Neural progenitor cell (in vitro differentiated cells): ENCODE results near the gene CBFA2T2. TPM values are rescaled to one million over a fixed set of nuclear protein-coding genes. Genes with fewer than 3 reads are reported as not detected.
A peak's percentile ranks its signal among the peaks of the same experiment; 100 is the strongest.

Source experiments
- DNase-seq: peaks from one replicate; pipeline ENCODE4 v3.0.0-alpha.2; 2016; ENCODE audit warnings: low spot score
- H2AFZ ChIP-seq: fragments of 200-600 bp; sonication (generic); replicated peaks from 2 replicates; pipeline ENCODE4 v1.6.1; 2016; ENCODE audit warnings: antibody characterized with exemption
- H3F3A ChIP-seq: fragments of 200-600 bp; sonication (generic); 2 replicates; pipeline ENCODE4 v1.6.1; 2016; ENCODE audit warnings: antibody characterized with exemption, low read depth
- H3K27ac ChIP-seq: fragments of 200-600 bp; sonication (generic); 2 replicates; pipeline ENCODE4 v1.5.1; 2016; ENCODE audit warnings: mild to moderate bottlenecking
- H3K27me3 ChIP-seq: fragments of 200-600 bp; sonication (generic); 2 replicates; pipeline ENCODE4 v1.6.1; 2016; ENCODE audit warnings: mild to moderate bottlenecking, moderate library complexity
- H3K36me3 ChIP-seq: fragments of 200-600 bp; sonication (generic); 2 replicates; pipeline ENCODE4 v1.5.1; 2016
- H3K4me1 ChIP-seq: fragments of 200-600 bp; sonication (generic); 2 replicates; pipeline ENCODE4 v1.6.1; 2016; ENCODE audit warnings: mixed run types
- H3K4me2 ChIP-seq: fragments of 200-600 bp; sonication (generic); 2 replicates; pipeline ENCODE4 v1.6.1; 2016
- H3K4me3 ChIP-seq: fragments of 200-600 bp; sonication (generic); 2 replicates; pipeline ENCODE4 v1.5.1; 2016
- H3K79me2 ChIP-seq: fragments of 200-600 bp; sonication (generic); 2 replicates; pipeline ENCODE4 v1.6.1; 2016; ENCODE audit warnings: low read depth
- H3K9ac ChIP-seq: fragments of 200-600 bp; sonication (generic); 2 replicates; pipeline ENCODE4 v1.6.1; 2016
- H3K9me3 ChIP-seq: fragments of 200-600 bp; sonication (generic); 2 replicates; pipeline ENCODE4 v1.5.1; 2016; ENCODE audit warnings: low read depth
- H4K20me1 ChIP-seq: fragments of 200-600 bp; sonication (generic); 2 replicates; pipeline ENCODE4 v1.6.1; 2016; ENCODE audit warnings: low read depth
- H3K27ac Mint-ChIP-seq: 3 replicates; pipeline ENCODE4 v1.8.0; 2021; ENCODE audit warnings: mixed read lengths
- H3K27me3 Mint-ChIP-seq: 2 replicates; pipeline ENCODE4 v1.8.0; 2022; ENCODE audit warnings: low read depth, mild to moderate bottlenecking, inconsistent platforms, moderate library complexity, mixed read lengths; ENCODE audit not compliant: insufficient read depth
- H3K36me3 Mint-ChIP-seq: 3 replicates; pipeline ENCODE4 v1.8.0; 2021; ENCODE audit warnings: mixed read lengths
- H3K4me1 Mint-ChIP-seq: 3 replicates; pipeline ENCODE4 v1.8.0; 2021; ENCODE audit warnings: mixed read lengths
- H3K4me3 Mint-ChIP-seq: 3 replicates; pipeline ENCODE4 v1.8.0; 2021; ENCODE audit warnings: mild to moderate bottlenecking, moderate library complexity, mixed read lengths
- H3K9me3 Mint-ChIP-seq: 3 replicates; pipeline ENCODE4 v1.8.0; 2020; ENCODE audit warnings: mixed read lengths
- EZH2 ChIP-seq: fragments of 200-600 bp; sonication (generic); IDR thresholded peaks from 2 replicates; pipeline ENCODE4 v1.6.1; 2017; ENCODE audit warnings: antibody characterized with exemption, mild to moderate bottlenecking, moderate library complexity
- EZH2phosphoT487 ChIP-seq: fragments of 200-600 bp; sonication (generic); IDR thresholded peaks from 2 replicates; pipeline ENCODE4 v1.6.1; 2017; ENCODE audit warnings: antibody characterized with exemption
- total RNA-seq: library from RNA; depleted of rRNA; stranded (reverse); fragments of >200 nt; gene quantifications from 2 replicates; pipeline ENCODE4 v1.2.3, GENCODE V29; 2015; ENCODE audit warnings: low replicate concordance
- TF ChIP-seq, protein P1 (sequence below): fragments of 200-600 bp; sonication (generic); IDR thresholded peaks from 2 replicates; pipeline ENCODE4 v1.5.1; 2017; ENCODE audit warnings: antibody characterized with exemption, mild to moderate bottlenecking

Gene CBFA2T2
- total RNA-seq, 1 donor from 2014 or later: 11.9 TPM

DNA sequence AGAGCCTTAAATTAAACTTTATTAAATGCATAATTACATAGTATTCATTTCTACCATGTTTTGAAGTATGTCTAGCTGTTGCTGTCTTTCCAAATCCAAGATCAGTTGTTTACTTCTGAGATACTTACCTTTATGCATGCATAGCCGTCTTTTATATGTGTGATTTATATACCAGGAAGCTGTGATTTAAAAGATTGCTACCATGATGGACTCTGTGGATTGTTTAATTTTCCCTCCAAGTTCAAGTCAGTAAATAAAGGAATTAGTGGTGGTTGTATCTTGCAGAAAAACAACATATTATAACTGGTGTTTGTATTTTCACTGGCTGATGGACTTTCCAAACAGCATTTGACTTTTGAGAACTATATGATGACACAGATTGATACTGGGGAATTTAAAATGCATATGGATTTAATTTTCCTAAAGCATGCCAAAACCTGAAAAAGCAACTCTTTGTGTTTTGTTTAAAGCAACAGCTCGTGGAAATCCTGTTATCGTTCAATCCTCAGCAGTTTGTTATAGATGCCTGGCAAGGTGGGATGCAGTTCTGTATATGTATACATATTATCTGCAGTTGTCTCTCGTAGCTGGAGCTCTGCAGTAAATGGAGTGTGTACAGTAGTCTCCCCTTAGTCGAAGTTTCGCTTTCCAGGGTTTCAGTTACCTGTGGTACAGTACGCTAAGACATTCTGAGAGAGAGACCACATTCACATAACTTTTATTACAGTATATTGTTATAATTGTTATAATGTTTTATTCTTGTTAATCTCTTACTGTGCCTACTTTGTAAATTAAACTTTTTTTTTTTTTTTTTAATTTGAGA is 77.1 kb downstream of the CBFA2T2 start:
- no peaks in the 10 kb centered on the region for H3K9me3 ChIP-seq
- peaks cover 21% of the 10 kb centered on the region for H4K20me1 ChIP-seq
- Mint-ChIP-seq H3K36me3 (no peaks in the 10 kb centered on the region), H3K9me3 (no peaks in the 10 kb centered on the region), H3K4me3 (no peak overlapping the region), H3K27ac (no peak overlapping the region), H3K27me3 (no peaks in the 10 kb centered on the region), H3K4me1 (peaks cover 30% of the 10 kb centered on the region)
- H3K27me3 ChIP-seq: no peaks in the 10 kb centered on the region
- H3K4me1 ChIP-seq: peaks cover 32% of the 10 kb centered on the region
- TF ChIP-seq EZH2phosphoT487 (no peak), EZH2 (no peak)
- TF ChIP-seq, protein P1, sequence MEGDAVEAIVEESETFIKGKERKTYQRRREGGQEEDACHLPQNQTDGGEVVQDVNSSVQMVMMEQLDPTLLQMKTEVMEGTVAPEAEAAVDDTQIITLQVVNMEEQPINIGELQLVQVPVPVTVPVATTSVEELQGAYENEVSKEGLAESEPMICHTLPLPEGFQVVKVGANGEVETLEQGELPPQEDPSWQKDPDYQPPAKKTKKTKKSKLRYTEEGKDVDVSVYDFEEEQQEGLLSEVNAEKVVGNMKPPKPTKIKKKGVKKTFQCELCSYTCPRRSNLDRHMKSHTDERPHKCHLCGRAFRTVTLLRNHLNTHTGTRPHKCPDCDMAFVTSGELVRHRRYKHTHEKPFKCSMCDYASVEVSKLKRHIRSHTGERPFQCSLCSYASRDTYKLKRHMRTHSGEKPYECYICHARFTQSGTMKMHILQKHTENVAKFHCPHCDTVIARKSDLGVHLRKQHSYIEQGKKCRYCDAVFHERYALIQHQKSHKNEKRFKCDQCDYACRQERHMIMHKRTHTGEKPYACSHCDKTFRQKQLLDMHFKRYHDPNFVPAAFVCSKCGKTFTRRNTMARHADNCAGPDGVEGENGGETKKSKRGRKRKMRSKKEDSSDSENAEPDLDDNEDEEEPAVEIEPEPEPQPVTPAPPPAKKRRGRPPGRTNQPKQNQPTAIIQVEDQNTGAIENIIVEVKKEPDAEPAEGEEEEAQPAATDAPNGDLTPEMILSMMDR: no peak
- no peak overlapping the region for H2AFZ ChIP-seq
- H3K4me2 ChIP-seq: no peak overlapping the region
- H3K9ac ChIP-seq: no peak overlapping the region
- peaks cover 30% of the 10 kb centered on the region for H3F3A ChIP-seq
- no peaks in the 10 kb centered on the region for H3K36me3 ChIP-seq
- DNase-seq: no peak
- no peak overlapping the region for H3K4me3 ChIP-seq
- H3K27ac ChIP-seq: no peak overlapping the region
- peaks cover 7% of the 10 kb centered on the region for H3K79me2 ChIP-seq

DNA sequence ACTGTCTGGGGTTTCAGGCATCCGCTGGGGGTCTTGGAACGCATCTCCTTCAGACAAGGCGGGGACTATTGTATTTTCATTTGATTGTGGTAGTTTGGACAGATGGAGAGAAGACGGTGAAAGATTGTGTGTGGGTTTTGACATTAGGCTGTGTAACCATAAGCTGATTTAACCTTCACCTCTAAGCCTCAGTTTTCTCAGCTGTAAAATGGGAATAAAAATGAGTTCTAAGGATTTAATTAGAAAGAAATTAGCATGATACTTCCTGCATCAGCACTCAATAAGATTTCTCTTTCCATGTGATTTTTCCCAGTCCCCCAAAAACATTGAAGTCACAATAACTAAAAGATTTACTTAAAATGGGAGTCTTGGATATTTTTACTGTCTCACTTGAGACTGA is 78.1 kb downstream of the CBFA2T2 start:
- H3K27ac ChIP-seq: peak overlapping the region; percentile 68
- no peaks in the 10 kb centered on the region for H3K9me3 ChIP-seq
- peaks cover 32% of the 10 kb centered on the region for H3K4me1 ChIP-seq
- Mint-ChIP-seq H3K4me3 (no peak overlapping the region), H3K9me3 (no peaks in the 10 kb centered on the region), H3K4me1 (peaks cover 25% of the 10 kb centered on the region), H3K27me3 (no peaks in the 10 kb centered on the region), H3K27ac (no peak overlapping the region), H3K36me3 (no peaks in the 10 kb centered on the region)
- H3F3A ChIP-seq: peaks cover 30% of the 10 kb centered on the region
- DNase-seq: no peak
- peaks cover 7% of the 10 kb centered on the region for H3K79me2 ChIP-seq
- no peaks in the 10 kb centered on the region for H3K27me3 ChIP-seq
- TF ChIP-seq, protein P1: no peak
- H3K4me3 ChIP-seq: peak overlapping the region; percentile 18
- no peak overlapping the region for H3K9ac ChIP-seq
- H3K36me3 ChIP-seq: no peaks in the 10 kb centered on the region
- peaks cover 21% of the 10 kb centered on the region for H4K20me1 ChIP-seq
- no peak overlapping the region for H2AFZ ChIP-seq
- H3K4me2 ChIP-seq: peak overlapping the region; percentile 68

DNA sequence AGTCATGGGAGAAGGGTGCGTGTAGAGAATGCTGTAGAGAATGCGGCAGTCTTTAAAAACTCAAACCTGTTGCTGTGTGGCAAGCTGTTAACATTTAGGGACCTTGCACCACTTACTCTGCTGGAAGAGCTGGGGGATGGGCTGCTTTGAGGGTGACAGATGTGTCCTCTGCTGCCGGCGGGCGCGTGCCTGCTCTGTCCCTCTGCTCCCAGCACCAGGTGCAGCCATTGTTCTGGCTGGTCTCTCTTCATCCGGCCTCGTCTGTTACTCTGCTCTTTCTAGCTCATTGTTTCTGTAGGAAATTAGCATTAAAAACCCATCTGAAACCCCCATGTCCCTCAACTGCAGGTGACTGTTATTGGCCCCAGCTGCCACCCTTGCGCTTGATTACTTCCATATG is 78.5 kb downstream of the CBFA2T2 start:
- no peaks in the 10 kb centered on the region for H3K27me3 Mint-ChIP-seq
- peak overlapping the region; percentile 60 for H3K4me3 Mint-ChIP-seq
- Histone ChIP-seq H3K4me1 (peaks cover 32% of the 10 kb centered on the region), H4K20me1 (peaks cover 21% of the 10 kb centered on the region), H3K9ac (no peak overlapping the region), H3K4me3 (peak overlapping the region; percentile 18), H3K79me2 (peaks cover 7% of the 10 kb centered on the region), H3K27me3 (no peaks in the 10 kb centered on the region), H3K36me3 (no peaks in the 10 kb centered on the region), H3F3A (peaks cover 30% of the 10 kb centered on the region), H3K27ac (peak overlapping the region; percentile 68), H3K9me3 (no peaks in the 10 kb centered on the region), H2AFZ (no peak overlapping the region), H3K4me2 (peak overlapping the region; percentile 68)
- peaks cover 25% of the 10 kb centered on the region for H3K4me1 Mint-ChIP-seq
- H3K9me3 Mint-ChIP-seq: no peaks in the 10 kb centered on the region
- H3K36me3 Mint-ChIP-seq: no peaks in the 10 kb centered on the region
- peak; percentile 93 for DNase-seq
- no peak overlapping the region for H3K27ac Mint-ChIP-seq
- TF ChIP-seq EZH2phosphoT487: no peak
- TF ChIP-seq EZH2: no peak
- TF ChIP-seq, protein P1: no peak
